A549 (cell line): ENCODE data around the gene THEMIS.

Experiments
- CBX8 ChIP-seq: fragments of 200-600 bp; sonication (generic); IDR thresholded peaks from 2 replicates; pipeline ENCODE4 v1.6.1; 2016
- E2F6 ChIP-seq: IDR thresholded peaks from 2 replicates; pipeline ENCODE4 v1.6.1; 2012; ENCODE audit warnings: low read depth, borderline replicate concordance
- EP300 ChIP-seq, 2 experiments: fragments of >200 bp; sonication (Bioruptor Twin); formaldehyde crosslinking; IDR thresholded peaks; 2 replicates in 1 of 2; 3 replicates in 1 of 2; pipeline ENCODE4 v1.6.1; 2016 to 2017
- POLR2A ChIP-seq: IDR thresholded peaks from 2 replicates; pipeline ENCODE4 v1.6.1; 2012; ENCODE audit warnings: mild to moderate bottlenecking, low read length
- POLR2AphosphoS2 ChIP-seq: conservative IDR thresholded peaks from 2 replicates; pipeline ENCODE4 v1.6.1; 2012; ENCODE audit warnings: low read length, improper control_type of control experiment, inconsistent platforms
- RARB ChIP-seq: fragments of 250-450 bp; sonication (Bioruptor Pico); IDR thresholded peaks from 2 replicates; pipeline ENCODE4 v1.8.0; 2021; ENCODE audit warnings: mild to moderate bottlenecking, moderate library complexity
- RNF2 ChIP-seq: fragments of 200-600 bp; sonication (generic); IDR thresholded peaks from 2 replicates; pipeline ENCODE4 v1.6.1; 2016; ENCODE audit warnings: low read depth, mild to moderate bottlenecking, antibody characterized with exemption, moderate library complexity, borderline replicate concordance
- ZFP36 ChIP-seq: fragments of 450-650 bp; IDR thresholded peaks from 2 replicates; pipeline ENCODE4 v1.6.1; 2014; ENCODE audit warnings: borderline replicate concordance; ENCODE audit not compliant: partially characterized antibody
- TF ChIP-seq, protein P1 (sequence below): fragments of >200 bp; sonication (Bioruptor Twin); formaldehyde crosslinking; IDR thresholded peaks from 3 replicates; pipeline ENCODE4 v1.5.1; 2016

GRCh38 chr6:127884134-127884533 is 16.7 kb downstream of the THEMIS start:
- TF ChIP-seq ZFP36 (no peak), EP300 (IDR thresholded peaks at IDR 0.05) (no peak), RNF2 (no peak), POLR2A (no peak), RARB (no peak), E2F6 (no peak), POLR2AphosphoS2 (no peak), CBX8 (no peak)
- TF ChIP-seq, protein P1, sequence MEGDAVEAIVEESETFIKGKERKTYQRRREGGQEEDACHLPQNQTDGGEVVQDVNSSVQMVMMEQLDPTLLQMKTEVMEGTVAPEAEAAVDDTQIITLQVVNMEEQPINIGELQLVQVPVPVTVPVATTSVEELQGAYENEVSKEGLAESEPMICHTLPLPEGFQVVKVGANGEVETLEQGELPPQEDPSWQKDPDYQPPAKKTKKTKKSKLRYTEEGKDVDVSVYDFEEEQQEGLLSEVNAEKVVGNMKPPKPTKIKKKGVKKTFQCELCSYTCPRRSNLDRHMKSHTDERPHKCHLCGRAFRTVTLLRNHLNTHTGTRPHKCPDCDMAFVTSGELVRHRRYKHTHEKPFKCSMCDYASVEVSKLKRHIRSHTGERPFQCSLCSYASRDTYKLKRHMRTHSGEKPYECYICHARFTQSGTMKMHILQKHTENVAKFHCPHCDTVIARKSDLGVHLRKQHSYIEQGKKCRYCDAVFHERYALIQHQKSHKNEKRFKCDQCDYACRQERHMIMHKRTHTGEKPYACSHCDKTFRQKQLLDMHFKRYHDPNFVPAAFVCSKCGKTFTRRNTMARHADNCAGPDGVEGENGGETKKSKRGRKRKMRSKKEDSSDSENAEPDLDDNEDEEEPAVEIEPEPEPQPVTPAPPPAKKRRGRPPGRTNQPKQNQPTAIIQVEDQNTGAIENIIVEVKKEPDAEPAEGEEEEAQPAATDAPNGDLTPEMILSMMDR: no peak
